HTR-8/SVneo (cell line): Measurements from ENCODE around the gene SUGCT.
"Not testable (repeated sequence)": the region's sequence is repeated elsewhere in the genome, so short reads cannot be mapped to it uniquely, and the experiment has no call there.

Experiments
- DNase-seq: peaks from one replicate; pipeline ENCODE4 v3.0.0; 2011; ENCODE audit warnings: low spot score, mixed read lengths; ENCODE audit not compliant: insufficient read length
- FAIRE-seq: peaks from 2 replicates; lab custom pipeline; 2011; peaks lifted over from hg19 to GRCh38; lab: Jason Lieb, UNC

SUGCT gene

DNA sequence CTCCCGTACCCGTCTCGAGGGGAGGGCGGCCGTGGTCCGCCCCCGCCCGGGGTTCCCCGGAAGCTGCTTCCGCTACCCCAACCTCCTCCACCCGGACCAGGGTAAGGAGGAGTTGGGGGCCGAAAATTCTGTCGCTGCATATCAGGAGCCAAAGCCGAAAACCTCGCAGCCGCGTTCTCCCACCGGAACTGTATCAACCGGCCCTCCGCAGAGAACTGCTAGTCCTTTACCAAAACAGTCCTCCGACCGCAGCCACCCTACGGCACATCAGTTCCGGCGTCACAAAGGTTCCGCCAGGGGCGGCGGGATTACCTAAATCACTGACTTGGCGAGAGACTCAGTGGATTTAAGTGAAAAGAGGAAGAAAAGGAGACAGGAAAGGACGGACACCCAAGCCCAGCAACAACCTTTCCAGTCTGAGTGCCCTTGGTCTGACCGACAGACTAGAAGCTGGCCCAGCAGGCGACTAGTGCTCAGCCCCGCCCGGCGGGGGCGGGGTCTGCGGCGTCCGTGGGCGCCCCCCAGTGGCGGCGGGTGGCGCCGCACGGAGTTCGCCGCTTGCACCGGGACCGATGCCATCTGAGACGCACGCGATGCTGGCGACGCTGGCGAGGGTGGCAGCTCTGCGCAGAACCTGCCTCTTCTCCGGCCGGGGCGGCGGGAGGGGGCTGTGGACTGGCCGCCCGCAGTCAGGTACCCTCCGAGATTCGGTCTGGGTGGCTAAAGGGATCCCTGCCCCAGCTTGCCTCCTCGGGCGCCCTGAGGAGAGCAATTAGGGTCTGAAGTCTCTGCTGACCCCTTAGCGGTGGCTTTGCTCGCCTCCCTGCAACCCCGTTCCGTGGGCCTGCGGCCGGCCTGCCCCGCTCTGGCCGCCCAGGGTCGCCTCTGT is at the start of gene SUGCT, which contains the start of gene MPLKIP:
SUGCT (plus strand) TSS at position 578 of the 889 bp plus-strand sequence.
MPLKIP (minus strand) TSS at position 195 of the 889 bp plus-strand sequence; CDS start at position 140, 55 bp downstream.
- DNase-seq (peak; percentile 87), FAIRE-seq (peak; percentile 69)

DNA sequence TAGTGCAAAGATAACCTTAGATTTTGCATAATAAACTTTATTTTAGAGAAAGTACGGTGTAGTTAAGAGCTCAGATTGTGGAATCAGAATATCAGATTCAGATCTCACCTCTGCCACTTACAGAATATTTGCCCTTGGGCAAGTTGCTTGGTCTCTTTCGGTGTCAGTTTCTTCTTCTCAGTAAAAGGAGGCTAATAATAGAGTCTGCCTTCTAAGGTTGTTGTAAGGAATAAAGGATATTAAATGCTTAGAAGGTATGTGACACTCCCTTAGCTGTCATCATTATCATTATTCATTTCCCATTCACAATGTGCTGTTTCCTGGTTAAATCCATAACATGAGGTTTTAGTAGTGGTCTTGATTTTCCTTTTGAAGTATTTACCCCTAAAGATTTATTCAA is 42.6 kb upstream of the SUGCT start:
- no peak for DNase-seq
- FAIRE-seq: no peak

DNA sequence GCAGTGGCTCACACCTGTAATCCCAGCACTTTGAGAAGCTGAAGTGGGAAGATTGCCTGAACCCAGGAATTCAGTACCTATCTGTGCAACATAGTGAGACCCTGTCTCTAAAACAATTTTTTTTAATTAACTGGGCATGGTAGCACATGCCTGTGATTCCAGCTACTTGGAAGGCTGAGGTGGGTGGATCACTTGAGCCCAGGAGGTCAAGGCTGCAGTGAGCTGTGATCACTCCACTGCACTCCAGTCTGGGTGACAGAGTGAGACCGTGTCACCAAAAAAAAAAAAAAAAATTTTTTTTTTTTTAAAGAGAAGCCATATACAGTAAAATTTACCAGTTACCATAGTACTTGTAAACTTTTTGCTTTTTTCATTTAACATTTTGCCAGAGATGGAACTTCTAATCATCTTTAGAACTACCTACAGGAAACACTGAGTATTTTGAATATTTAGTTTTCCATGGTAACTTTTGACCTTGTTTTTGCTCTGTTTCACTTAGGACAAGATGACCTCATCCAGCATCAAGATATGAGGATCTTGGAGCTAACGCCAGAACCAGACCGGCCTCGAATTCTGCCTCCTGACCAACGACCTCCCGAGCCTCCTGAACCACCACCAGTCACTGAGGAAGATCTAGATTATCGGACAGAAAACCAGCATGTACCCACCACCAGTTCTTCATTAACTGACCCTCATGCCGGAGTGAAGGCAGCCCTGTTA is 41.0 kb upstream of the SUGCT start:
- FAIRE-seq: no peak
- DNase-seq: no peak

DNA sequence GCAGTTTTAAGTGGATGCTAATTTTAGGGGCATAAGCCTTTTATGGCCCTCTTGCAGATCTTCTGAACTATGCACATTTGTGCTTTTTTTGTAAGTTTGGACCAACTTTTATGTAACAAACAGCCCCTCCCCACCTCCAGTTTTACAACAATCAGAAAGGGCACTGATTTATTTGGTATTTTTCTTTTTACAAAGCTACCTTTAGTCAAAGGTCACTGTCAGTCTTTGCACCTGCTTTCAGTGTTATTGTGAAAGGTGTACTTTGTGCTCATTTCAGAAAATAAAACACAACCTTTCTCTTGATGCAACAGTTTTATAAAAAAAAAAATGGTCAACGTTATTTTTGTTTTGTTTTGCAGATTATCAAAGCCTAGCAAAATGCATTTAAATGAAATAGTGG is 39.6 kb upstream of the SUGCT start:
- DNase-seq: no peak
- no peak for FAIRE-seq

DNA sequence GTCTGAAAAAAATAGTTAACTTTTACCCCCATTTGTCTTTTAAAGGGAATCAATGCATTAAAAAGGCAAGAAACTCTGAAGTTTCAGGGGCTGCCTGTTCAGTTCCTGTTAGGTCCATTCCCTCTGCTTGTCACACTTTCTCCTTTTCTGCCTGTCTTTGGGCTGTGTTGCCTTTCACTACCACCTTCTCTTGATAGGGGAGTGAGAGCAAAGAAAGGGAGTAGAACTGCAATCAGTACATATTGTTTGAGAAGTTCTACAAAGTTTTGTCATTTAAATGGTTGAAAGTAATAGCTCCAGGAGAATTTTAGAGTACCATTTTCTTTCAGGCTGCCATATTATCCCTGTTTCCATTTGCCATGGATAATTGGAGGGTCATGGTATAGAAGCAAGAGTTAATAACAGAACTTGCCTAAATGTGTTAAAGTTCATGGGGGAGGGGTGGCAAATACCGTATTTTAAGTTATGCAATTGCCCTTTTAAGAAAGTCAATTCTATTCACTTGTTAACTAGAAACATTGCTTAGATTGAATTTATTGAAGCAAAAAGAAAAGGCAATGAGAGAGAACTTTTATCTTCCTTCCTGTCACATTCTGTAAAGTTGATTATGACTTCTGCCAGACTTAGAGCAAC is 39.0 kb upstream of the SUGCT start:
- DNase-seq (no peak), FAIRE-seq (no peak)

DNA sequence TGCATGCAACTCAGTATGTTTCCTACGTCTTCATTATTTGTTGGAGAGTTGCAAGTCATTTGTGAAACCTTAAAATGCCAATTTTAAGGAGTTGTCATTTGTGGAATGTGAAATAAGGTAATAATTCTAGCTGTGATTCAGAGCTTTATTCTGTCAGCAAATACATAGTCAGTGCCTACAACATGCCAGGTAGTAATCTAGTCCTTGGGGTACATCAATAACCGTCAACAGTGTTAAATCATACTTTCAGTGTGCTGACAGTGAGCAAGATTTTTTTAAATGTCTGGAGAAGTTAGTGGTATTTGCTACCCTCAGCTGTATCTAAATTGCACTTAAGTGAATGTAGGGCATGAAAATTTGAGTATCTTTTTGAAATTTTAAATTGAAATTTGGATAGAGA is 37.1 kb upstream of the SUGCT start:
- no peak for DNase-seq
- peak; percentile 70 for FAIRE-seq

DNA sequence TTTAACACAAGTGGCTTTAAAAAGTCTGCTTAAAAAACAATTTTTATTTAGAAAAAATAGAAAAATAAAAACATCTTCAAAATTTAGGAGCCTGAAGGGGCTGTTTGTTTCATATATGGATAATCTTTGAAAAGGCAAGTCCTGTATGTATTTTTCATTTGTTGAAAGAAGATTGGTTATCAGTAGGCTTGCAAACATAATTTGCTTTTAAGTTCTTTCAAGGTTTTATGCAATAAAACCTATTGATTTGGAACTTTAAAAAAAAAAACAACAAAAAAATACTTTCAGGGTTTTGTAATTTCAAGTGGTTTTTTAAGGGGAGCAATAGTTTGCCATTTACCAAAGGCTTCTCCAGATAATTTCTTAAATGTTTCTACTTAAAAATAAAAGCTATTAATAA is 36.0 kb upstream of the SUGCT start:
- no peak for FAIRE-seq
- no peak for DNase-seq

DNA sequence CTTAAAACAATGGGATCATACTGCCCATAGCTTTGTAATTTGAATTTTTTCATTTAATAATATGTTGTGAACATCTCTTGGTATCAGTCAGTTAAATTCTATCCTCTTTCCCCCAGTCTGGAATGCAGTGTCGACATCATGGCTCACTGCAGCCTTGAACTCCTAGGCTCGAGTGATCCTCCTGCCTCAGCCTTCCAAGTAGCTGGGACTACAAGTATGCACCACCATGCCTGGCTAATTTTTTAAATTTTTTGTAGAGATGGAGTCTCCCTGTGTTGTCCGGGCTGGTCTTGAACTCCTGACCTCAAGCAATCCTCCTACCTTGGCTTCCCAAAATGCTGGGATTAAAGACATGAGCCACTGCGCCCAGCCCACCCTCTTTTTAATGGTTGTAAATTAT is 35.0 kb upstream of the SUGCT start:
- FAIRE-seq (no peak), DNase-seq (no peak)

DNA sequence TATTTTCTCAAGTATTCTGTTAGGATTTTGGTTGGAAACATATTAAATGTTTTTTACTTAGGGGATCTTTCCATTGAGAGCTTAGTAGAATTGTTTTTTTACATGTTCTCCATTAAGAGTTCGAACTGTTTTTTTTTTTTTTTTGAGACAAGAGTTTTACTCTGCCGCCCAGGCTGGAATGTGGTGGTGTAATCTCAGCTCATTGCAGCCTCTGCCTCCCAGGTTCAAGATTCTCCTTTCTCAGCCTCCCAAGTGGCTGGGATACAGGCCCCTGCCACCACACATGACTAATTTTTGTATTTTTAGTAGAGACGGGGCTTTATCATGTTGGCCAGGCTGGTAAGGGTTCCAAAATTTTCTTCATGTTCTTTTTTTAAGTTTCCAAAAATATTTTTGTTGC is 33.6 kb upstream of the SUGCT start:
- DNase-seq (no peak), FAIRE-seq (no peak)

DNA sequence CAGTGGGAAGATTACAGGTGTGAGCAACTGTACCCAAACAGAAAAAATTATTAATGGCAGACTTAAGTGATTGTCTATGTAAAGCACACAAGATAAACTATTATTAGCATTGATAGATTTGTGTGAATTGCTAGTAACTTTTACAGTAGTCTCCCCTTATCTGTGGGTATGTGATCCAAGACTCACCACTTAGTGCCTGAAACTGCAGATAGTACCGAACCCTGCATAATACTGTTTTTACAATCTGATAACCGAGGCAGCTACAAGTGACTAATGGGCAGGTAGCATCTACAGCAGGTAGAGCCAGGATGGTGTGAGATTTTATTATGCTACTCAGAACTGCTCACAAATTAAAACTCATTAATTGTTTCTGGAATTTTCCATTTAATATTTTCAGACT is 31.9 kb upstream of the SUGCT start:
- FAIRE-seq: no peak
- DNase-seq: no peak

DNA sequence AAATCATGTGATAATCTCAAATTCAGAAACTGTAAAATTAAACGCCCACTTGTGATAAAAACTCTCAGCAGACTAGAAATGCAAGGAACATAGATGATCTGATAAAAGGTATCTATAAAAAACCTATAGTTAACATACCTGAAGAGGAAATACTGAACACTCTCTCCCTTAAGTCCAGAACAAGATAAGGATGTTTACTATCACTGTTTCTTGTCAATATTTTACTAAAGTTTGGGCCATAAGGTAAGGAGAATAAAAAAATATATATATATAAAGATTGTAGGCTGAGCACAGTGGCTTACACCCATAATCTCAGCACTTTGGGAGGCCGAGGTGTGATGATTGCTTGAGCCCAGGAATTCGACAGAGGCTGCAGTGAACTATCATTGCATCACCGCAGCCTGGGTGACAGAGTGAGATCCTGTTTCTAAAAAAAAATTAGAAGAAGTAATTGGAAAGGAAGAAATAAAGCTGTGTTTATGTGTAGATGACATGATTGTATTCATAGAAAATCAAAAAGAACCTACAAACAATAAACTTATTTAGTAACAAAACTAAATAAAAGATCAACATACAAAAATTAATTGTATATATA is 28.8 kb upstream of the SUGCT start:
- FAIRE-seq: no peak
- no peak for DNase-seq

DNA sequence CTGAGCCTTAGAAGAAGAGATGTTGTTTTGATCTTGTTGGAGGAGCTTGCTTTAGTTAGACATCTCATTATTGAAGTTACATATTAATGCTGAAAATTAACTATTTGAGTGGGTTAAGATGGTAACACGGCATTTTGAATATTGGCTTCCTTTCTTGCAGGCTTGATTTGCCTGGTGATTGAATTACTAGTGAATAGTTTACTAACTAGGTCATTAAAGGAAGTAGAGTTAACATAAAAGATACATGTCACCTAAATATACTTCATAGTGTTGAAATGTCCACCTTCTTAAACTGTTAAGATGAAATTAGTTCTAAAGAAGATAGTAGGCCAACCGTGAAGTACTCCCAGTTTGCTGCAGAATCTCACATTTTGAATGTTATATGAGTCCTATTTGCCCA is 18.9 kb upstream of the SUGCT start:
- FAIRE-seq (no peak), DNase-seq (no peak)

DNA sequence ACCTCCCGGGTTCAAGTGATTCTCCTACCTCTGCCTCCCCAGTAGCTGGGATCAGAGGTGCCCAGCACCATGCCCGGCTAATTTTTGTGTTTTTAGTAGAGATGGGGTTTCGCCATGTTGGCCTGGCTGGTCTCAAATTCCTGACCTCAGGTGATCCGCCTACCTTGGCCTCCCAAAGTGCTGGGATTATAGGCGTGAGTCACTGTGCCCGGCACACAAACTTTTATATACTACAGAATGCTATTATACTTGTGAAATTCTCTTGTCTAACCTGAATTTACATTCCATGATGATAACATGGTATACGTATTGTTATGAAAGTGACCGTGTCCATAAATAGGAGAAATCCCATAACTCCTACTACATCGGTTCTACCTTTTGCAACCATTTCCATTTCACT is 17.6 kb upstream of the SUGCT start:
- not testable (repeated sequence) for FAIRE-seq, DNase-seq

DNA sequence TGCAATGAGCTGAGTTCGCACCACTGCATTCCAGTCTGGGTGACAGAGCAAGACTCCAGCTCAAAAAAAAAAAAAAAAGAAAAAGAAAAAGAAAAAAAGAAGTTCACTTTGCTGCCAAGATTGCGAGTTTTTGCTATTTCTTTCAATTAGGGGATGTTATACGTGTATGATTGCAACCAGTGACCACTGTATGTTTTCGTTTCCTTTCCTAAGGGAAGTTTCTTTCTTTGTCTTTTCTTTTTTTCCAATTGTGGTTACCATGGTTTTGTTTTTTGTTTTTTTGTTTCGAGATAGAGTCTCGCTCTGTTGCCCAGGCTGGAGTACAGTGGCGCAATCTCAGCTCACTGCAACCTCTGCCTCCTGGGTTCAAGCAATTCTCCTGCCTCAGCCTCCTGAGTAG is 16.6 kb upstream of the SUGCT start:
- FAIRE-seq, DNase-seq: not testable (repeated sequence)

DNA sequence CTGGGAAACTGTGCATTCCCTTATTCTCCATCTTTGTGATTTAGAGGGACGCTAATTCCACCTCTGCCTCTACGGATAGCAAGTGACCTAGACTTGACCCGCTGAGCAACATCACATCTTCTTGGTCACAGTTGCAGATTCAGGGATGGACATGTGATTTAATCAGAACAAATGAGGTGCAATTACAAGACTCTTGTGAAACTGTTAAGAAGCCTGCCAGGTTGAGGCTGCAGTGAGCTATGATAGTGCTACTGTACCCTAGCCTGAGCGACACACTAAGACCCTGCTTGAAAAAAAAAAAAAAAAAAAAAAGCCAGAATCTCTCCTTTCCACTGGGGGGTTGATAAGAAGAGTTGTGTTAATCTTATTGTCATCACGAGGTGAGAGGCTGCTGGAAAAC is 14.8 kb upstream of the SUGCT start:
- FAIRE-seq: no peak
- DNase-seq: no peak

DNA sequence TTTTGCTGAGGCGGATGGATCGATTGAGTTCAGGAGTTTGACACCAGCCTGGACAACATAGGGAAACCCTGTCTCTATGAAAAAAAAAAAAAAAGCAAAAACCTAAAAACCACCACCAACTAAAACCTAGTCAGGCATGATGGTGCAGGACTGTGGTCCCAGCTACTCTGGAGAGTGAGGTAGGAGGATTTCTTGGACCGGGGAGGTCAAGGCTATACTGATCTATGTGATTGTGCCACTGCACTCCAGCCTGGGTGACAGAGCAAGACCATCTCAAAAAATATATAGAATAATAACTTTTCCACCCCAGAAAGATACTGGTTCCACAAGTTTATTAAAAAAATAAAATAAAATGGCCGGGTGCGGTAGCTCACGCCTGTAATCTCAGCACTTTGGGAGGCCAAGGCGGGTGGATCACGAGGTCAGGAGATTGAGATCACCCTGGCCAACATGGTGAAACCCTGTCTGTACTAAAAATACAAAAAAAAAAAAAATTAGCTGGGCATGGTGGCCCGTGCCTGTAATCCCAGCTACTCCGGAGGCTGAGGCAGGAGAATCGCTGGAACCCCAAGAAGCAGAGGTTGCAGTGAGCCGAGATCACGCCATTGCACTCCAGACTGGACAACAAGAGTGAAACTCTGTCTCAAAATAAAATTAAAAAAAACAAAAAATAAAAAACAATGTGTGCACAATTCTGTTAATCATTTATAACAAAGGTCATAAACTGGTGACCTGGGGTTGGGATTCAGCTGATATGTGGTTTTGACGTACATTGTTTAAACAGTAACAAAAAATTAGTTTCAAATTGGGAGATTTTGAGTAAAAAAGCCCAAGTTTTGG is 12.5 kb upstream of the SUGCT start:
- FAIRE-seq, DNase-seq: not testable (repeated sequence)

DNA sequence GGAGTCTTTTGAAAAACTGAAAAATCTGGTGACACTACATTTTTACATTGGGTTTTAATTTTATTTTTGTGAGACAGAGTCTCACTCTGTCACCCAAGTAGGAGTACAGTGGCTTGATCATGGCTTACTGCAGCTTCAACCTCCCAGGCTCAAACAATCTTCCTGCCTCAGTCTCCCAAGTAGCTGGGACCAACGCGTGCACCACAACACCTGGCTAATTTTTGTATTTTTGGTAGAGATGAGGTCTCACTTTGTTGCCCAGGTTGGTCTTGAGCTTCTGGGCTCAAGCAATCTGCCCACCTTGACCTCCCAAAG is 11.9 kb upstream of the SUGCT start:
- DNase-seq (no peak), FAIRE-seq (no peak)

DNA sequence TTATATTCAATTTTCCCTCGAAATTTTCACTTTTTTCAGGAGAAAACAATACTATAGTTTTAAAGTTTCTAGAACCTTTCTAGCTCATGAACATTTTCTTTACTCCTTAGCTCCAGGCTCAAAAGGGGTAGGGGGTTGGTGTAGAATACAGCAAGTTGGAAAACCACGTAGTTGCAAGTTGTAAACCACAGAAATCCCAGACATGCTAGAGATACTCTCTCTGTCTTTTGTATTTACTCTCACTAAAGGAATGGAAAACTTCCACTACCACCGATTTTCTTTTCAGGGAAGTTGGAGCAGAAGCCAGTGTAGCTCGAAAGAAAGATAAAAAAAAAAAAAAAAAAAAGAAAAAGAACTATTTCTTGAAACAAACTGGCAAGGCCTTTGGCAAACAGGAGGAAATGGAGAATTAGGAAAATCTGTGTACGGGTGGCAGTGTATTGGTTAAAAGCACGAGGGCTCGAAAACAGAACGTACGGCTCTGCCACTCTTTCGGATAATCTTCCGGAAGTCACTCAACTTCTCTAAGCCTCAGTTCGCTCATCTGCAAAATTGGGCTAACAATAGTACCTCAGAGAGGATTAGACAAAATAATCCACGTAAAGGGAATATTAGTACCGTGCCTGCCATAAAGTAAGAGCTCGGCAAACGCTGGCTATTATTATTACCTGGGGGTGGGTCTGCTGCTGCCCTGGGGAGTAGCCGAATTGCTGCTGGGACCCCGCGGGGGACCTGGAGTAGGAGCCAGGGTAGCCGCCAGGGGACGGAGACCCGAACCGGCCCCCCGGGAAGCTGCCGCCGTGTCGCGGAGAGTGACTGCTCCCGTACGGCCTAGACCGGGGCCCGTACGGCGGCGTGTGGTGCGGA is 1.0 kb upstream of the SUGCT start:
- DNase-seq (peak; percentile 15), FAIRE-seq (no peak)

DNA sequence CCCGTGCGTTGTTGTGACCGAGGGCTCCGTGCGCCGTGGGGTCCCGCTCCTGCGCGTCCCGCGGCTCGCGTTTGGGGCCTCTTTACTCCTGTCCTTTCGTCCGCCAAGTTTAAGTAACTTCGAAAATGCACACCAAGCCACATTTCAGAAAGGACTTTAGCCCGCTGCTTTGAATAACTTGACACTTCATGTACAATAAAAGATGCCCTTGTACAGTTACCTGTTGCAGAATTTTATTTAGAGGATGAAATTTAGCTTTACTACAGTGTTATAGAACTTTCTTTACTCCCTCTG is 459 bp downstream of the SUGCT start:
- DNase-seq (no peak), FAIRE-seq (no peak)
